ENCODE data around the gene SPINT2. TPM values are rescaled to one million over a fixed set of nuclear protein-coding genes. Genes with fewer than 3 reads are reported as not detected.

Gene SPINT2
- total RNA-seq, 2 experiments from 2014 or later: 36.7 to 77.2 TPM

- Histone ChIP-seq H4K20me1 (ENCODE audit: insufficient read depth, low read length) (no peaks in the 10 kb centered on the region), H3K4me1 (ENCODE audit: insufficient read depth, low read length, poor library complexity, severe bottlenecking) (peaks cover 20% of the 10 kb centered on the region), H3K4me3 (ENCODE audit: low read depth, low read length, poor library complexity, severe bottlenecking) (peak within 1 kb of the TSS; percentile 71), H3K27ac (ENCODE audit: low read depth, low read length, poor library complexity, severe bottlenecking) (no peak within 1 kb of the TSS), H3K9me3 (ENCODE audit: low read length) (no peaks in the 10 kb centered on the region), H3K36me3 (ENCODE audit: insufficient read depth, low read length) (no peaks in the 10 kb centered on the region), H2AFZ (ENCODE audit: low read length) (peak within 1 kb of the TSS; percentile 76), H3K79me2 (ENCODE audit: insufficient read depth, low read depth, low read length) (peaks cover 8% of the 10 kb centered on the region; the same call in 1 of the 2 replicates), H3K9me2 (ENCODE audit: insufficient read depth, low read length) (no peaks in the 10 kb centered on the region), H3K4me2 (ENCODE audit: low read length) (peak within 1 kb of the TSS; percentile 76)
- TF ChIP-seq EZH2phosphoT487 (IDR thresholded peaks at IDR 0.05; ENCODE audit: borderline replicate concordance, low read depth, low read length): no peak
- TF ChIP-seq CTCF (conservative IDR thresholded peaks at IDR 0.05; ENCODE audit: low read length): no peak
- BruUV-seq (replicated peaks): no TSS peak
- CTCF ChIA-PET (ENCODE audit: unreplicated experiment): no interaction called here
- intact Hi-C loops (cut with micrococcal nuclease; ENCODE audit: unreplicated experiment): loop anchor here (5.0 to 10.0 kb wide), 2 partner anchors 422 to 1105 kb away; partner anchors contain the start of genes ZNF383 and ZNF585B
- POLR2A ChIA-PET: interaction anchor here (0.6 to 1.3 kb wide), 2 partner anchors 50 to 76 kb away, joined by 4 to 5 read pairs; no protein-coding TSS in a partner anchor
- DNase-seq (ENCODE audit: low spot score): peak; percentile 44
These were observed 55.3 kb downstream of the SPINT2 start, which contains the start of gene KCNK6 for GRCh38 chr19:38319421-38320258. Gene KCNK6, plus strand, starts transcription at chr19:38319845. Its CDS starts 106 bp downstream, at chr19:38319951.

- DNase-seq (ENCODE audit: low spot score): no peak
- TF ChIP-seq CTCF (conservative IDR thresholded peaks at IDR 0.05; ENCODE audit: low read length): no peak
- TF ChIP-seq EZH2phosphoT487 (IDR thresholded peaks at IDR 0.05; ENCODE audit: borderline replicate concordance, low read depth, low read length): no peak
- H3K4me3 ChIP-seq (ENCODE audit: low read depth, low read length, poor library complexity, severe bottlenecking): no peak overlapping the region
- H3K4me2 ChIP-seq (ENCODE audit: low read length): no peak overlapping the region
- POLR2A ChIA-PET: interaction anchor here (1.3 kb wide), 1 partner anchor 56 kb away, joined by 3 read pairs; the partner anchor contains the start of gene SPINT2
- no peak overlapping the region for H3K27ac ChIP-seq (ENCODE audit: low read depth, low read length, poor library complexity, severe bottlenecking)
- H3K79me2 ChIP-seq (ENCODE audit: insufficient read depth, low read depth, low read length): no peaks in the 10 kb centered on the region
- H3K36me3 ChIP-seq (ENCODE audit: insufficient read depth, low read length): no peaks in the 10 kb centered on the region
- no peaks in the 10 kb centered on the region for H3K9me3 ChIP-seq (ENCODE audit: low read length)
- H4K20me1 ChIP-seq (ENCODE audit: insufficient read depth, low read length): no peaks in the 10 kb centered on the region
- intact Hi-C loops (cut with micrococcal nuclease; ENCODE audit: unreplicated experiment): no loop called here
- no peaks in the 10 kb centered on the region for H3K9me2 ChIP-seq (ENCODE audit: insufficient read depth, low read length)
- BruUV-seq (replicated peaks): no TSS peak
- no peak overlapping the region for H2AFZ ChIP-seq (ENCODE audit: low read length)
- CTCF ChIA-PET (ENCODE audit: unreplicated experiment): no interaction called here
- H3K4me1 ChIP-seq (ENCODE audit: insufficient read depth, low read length, poor library complexity, severe bottlenecking): peaks cover 13% of the 10 kb centered on the region
These were observed 56.6 kb downstream of the SPINT2 start for GRCh38 chr19:38320969-38321339.
